ENCODE results near the gene SLC25A23. TPM values are rescaled to one million over a fixed set of nuclear protein-coding genes. Genes with fewer than 3 reads are reported as not detected.

SLC25A23 gene
- total RNA-seq, 4 donors from 2014 or later = 41.5 to 95.9 (median 64.0) TPM

DNA sequence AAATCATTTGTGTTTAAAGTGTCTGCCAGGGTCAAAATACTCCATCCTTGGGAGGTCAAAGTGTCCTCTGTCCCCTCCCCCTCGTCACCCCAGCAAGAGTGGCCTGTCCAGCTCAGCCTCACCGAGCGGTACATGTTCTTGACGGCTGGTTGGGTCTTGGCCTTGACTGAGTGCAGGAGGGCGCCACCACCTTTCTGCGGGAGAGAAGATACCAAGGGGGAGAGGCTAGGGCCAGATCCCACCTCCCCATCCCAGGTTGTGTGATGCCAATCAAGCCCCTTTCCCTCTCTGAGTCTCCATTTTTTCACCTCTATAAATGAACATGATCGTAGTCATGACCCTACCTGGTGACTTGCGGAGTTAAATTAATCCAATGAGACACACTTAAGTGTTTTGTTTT lies 10.6 kb upstream of the SLC25A23 start:
- Histone ChIP-seq H3K4me1 (peaks cover 0 to 3% (median 0%) of the 10 kb centered on the region in 3 donors), H3K36me3 (peaks cover 0 to 35% (median 0%) of the 10 kb centered on the region in 3 donors), H3K27ac (no peak overlapping the region), H3K4me3 (no peak overlapping the region), H3K27me3 (peaks cover 0 to 16% (median 0%) of the 10 kb centered on the region in 4 donors), H3K9me3 (no peaks in the 10 kb centered on the region)
- TF ChIP-seq, protein P1, sequence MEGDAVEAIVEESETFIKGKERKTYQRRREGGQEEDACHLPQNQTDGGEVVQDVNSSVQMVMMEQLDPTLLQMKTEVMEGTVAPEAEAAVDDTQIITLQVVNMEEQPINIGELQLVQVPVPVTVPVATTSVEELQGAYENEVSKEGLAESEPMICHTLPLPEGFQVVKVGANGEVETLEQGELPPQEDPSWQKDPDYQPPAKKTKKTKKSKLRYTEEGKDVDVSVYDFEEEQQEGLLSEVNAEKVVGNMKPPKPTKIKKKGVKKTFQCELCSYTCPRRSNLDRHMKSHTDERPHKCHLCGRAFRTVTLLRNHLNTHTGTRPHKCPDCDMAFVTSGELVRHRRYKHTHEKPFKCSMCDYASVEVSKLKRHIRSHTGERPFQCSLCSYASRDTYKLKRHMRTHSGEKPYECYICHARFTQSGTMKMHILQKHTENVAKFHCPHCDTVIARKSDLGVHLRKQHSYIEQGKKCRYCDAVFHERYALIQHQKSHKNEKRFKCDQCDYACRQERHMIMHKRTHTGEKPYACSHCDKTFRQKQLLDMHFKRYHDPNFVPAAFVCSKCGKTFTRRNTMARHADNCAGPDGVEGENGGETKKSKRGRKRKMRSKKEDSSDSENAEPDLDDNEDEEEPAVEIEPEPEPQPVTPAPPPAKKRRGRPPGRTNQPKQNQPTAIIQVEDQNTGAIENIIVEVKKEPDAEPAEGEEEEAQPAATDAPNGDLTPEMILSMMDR (IDR thresholded peaks at IDR 0.05) = no peak
- TF ChIP-seq POLR2A (IDR thresholded peaks at IDR 0.05) = no peak
- WGBS, 2 donors = 73 to 90% methylated on average over 6 to 7 of the region's 8 CpGs
- no peak for DNase-seq
- intact Hi-C loops (cut with DNase I) = no loop called here

DNA sequence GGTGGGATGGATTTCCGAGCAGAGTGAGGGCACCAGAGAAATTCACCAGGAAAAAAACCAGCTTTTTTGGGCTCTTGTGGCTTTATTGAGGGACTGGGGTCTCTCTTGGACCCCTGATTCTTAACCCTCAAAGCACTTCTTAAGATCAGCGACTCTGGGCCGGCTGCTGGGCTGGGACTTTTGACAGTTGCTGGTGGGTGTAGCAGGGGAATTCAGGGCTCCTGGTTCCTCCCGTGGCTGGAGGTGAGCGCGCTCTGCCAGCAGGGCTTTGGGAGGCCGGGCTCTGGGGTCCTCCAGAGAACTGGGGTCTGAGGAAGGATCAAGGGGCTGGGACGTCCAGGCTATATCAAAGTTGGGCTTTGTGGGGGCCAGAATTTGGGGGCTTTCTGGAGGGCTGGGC lies 7.8 kb upstream of the SLC25A23 start:
- no peak overlapping the region for H3K27ac ChIP-seq
- H3K4me1 ChIP-seq = peaks cover 0 to 31% (median 4%) of the 10 kb centered on the region in 3 donors
- no peaks in the 10 kb centered on the region for H3K9me3 ChIP-seq
- WGBS, 2 donors = 87 to 90% methylated on average over 1 to 4 of the region's 8 CpGs
- DNase-seq = no peak
- peaks cover 0 to 35% (median 0%) of the 10 kb centered on the region in 3 donors for H3K36me3 ChIP-seq
- H3K27me3 ChIP-seq = peaks cover 0 to 26% (median 0%) of the 10 kb centered on the region in 4 donors
- H3K4me3 ChIP-seq = no peak overlapping the region
- intact Hi-C loops (cut with DNase I) = no loop called here
- no peak for TF ChIP-seq POLR2A (IDR thresholded peaks at IDR 0.05)
- TF ChIP-seq, protein P1 (IDR thresholded peaks at IDR 0.05) = no peak

DNA sequence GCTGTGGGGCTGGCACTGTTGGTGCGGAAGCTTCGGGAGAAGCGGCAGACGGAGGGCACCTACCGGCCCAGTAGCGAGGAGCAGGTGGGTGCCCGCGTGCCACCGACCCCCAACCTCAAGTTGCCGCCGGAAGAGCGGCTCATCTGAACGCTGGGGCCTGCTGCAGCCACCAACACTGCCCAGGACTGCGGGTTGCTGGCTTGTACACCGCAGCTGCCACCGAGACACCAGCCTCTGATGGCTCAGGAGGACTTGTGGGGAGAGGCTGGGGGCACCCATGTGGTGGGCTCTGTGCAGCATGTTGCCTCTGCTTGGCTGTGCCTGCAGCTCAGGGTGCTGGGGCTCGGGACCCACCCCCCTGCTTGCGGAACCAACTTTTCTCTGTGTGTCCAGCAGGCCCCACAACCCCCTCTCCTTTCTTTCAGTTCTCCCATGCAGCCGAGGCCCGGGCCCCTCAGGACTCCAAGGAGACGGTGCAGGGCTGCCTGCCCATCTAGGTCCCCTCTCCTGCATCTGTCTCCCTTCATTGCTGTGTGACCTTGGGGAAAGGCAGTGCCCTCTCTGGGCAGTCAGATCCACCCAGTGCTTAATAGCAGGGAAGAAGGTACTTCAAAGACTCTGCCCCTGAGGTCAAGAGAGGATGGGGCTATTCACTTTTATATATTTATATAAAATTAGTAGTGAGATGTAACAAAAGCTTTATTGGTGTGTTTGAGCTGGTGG lies 7.1 kb upstream of the SLC25A23 start:
- 60% methylated on average over 3 of the region's 21 CpGs; no CpG with 5 or more reads in 1 of the 2 donors for WGBS, 2 donors

DNA sequence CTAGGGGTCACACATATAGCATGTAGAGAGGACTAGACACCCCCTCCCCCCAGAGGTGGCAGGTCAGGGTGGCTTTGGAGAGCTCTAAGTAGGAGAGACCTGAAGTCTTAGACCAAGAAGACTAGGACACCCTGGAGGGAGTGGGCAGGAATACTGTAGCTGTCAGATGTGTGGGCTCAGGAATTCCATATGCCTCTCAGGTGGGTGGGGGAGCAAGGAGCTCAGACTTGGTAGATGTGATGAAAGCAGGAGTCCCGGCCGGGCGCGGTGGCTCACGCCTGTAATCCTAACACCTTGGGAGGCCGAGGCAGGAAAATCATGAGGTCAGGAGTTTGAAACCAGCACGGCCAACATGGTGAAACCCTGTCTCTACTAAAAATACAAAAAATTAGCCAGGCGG lies 6.1 kb upstream of the SLC25A23 start:
- 87 to 94% methylated on average over 8 of the region's 8 CpGs for WGBS, 2 donors
- Histone ChIP-seq H3K27ac (no peak overlapping the region), H3K4me3 (peak overlapping the region in 1 of 4 donors; percentile 75), H3K9me3 (no peaks in the 10 kb centered on the region), H3K36me3 (peaks cover 0 to 35% (median 0%) of the 10 kb centered on the region in 3 donors), H3K4me1 (peaks cover 0 to 46% (median 10%) of the 10 kb centered on the region in 3 donors), H3K27me3 (peaks cover 0 to 26% (median 0%) of the 10 kb centered on the region in 4 donors)
- intact Hi-C loops (cut with DNase I) = no loop called here
- TF ChIP-seq, protein P1 (IDR thresholded peaks at IDR 0.05) = no peak
- TF ChIP-seq POLR2A (IDR thresholded peaks at IDR 0.05) = no peak
- no peak for DNase-seq

More for the DNA sequence above, 7.1 kb upstream of the SLC25A23 start:
- Histone ChIP-seq H3K27ac (no peak overlapping the region), H3K4me3 (no peak overlapping the region), H3K9me3 (no peaks in the 10 kb centered on the region), H3K36me3 (peaks cover 0 to 35% (median 0%) of the 10 kb centered on the region in 3 donors), H3K27me3 (peaks cover 0 to 26% (median 0%) of the 10 kb centered on the region in 4 donors), H3K4me1 (peaks cover 0 to 38% (median 9%) of the 10 kb centered on the region in 3 donors)
- TF ChIP-seq POLR2A (IDR thresholded peaks at IDR 0.05) = no peak
- TF ChIP-seq, protein P1 (IDR thresholded peaks at IDR 0.05) = no peak
- no peak for DNase-seq
- intact Hi-C loops (cut with DNase I) = no loop called here

DNA sequence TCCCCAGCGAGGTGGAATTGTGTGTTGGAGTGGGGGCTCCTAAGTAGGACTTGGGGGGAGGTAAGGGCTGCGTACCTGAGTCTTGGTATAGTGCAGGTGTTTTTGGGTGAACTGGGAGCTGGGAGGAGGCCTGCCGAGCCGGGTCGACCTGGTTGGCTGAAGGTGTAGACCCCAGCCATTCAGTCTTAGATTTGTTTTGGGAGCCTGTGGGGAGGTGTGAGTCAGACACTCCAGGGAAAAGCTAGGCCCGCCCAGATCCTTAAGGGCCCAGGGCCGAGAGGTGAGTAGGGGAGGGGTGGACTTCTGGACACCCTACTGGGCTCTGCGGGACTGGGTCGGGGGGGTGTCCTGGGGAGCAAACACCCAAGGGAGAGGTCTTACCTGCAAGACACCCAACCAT lies 5.4 kb upstream of the SLC25A23 start:
- Histone ChIP-seq H3K27me3 (peaks cover 0 to 26% (median 0%) of the 10 kb centered on the region in 4 donors), H3K27ac (peak overlapping the region in 3 of 4 donors; percentile 84 to 94 (median 91)), H3K9me3 (no peaks in the 10 kb centered on the region), H3K4me1 (peaks cover 0 to 49% (median 10%) of the 10 kb centered on the region in 3 donors), H3K4me3 (peak overlapping the region; percentile 69 to 75 (median 73)), H3K36me3 (peaks cover 0 to 35% (median 0%) of the 10 kb centered on the region in 3 donors)
- WGBS, 2 donors = 19 to 80% methylated on average over 1 to 9 of the region's 9 CpGs
- DNase-seq = no peak
- intact Hi-C loops (cut with DNase I) = no loop called here
- TF ChIP-seq, protein P1 (IDR thresholded peaks at IDR 0.05) = no peak
- no peak for TF ChIP-seq POLR2A (IDR thresholded peaks at IDR 0.05)
